HepG2 (cell line): ENCODE measurements around the gene GC. TPM values are rescaled to one million over a fixed set of nuclear protein-coding genes. Genes with fewer than 3 reads are reported as not detected.

ENCODE experiments used
- ATAC-seq: fragments of 200-7000 bp; cut with Tn5 transposase; 3 replicates; pipeline ENCODE4 v1.9.1; 2020; ENCODE audit warnings: mild to moderate bottlenecking, moderate library complexity
- BruUV-seq: library from RNA; stranded (reverse); fragments of 400-500 nt; replicated peaks from 2 replicates; lab custom pipeline; 2021; lab: Mats Ljungman, UMichigan
- CTCF ChIA-PET: fragments of 300-600 bp; formaldehyde crosslinking; extraction: SDS; loops from one replicate; lab custom pipeline; 2021; ENCODE audit warnings: low total read pairs, inconsistent platforms, low intra/inter-chr PET ratio; lab: Yijun Ruan, JAX
- POLR2A ChIA-PET: fragments of 350-600 bp; sonication (Branson Sonifier 250); formaldehyde crosslinking; loops from one replicate; lab custom pipeline; 2020; ENCODE audit warnings: antibody characterized with exemption, inconsistent platforms; lab: Yijun Ruan, JAX
- DNase-seq: peaks from one replicate; pipeline ENCODE4 v3.0.0-alpha.2; 2015; ENCODE audit warnings: low spot score
- FAIRE-seq: peaks from 3 replicates; lab custom pipeline; 2011; peaks lifted over from hg19 to GRCh38; lab: Jason Lieb, UNC
- H2AFZ ChIP-seq: one replicate; pipeline ENCODE4 v1.6.1; 2011; ENCODE audit warnings: low read length, inconsistent platforms
- H3K27ac ChIP-seq: fragments of 300-600 bp; 3 replicates; pipeline ENCODE4 v1.8.0; 2011; ENCODE audit warnings: mixed run types, mild to moderate bottlenecking, mixed read lengths, low read length, inconsistent platforms; ENCODE audit not compliant: insufficient read depth; ENCODE audit errors: extremely low read length
- H3K27me3 ChIP-seq, 2 experiments: fragments of 200-600 bp in 1 of 2; 2 replicates in 1 of 2; 3 replicates in 1 of 2; pipeline versions ENCODE4 v1.6.0 to v1.8.0; 2011; ENCODE audit warnings: low read length in 2 of 2, mild to moderate bottlenecking in 2 of 2, moderate library complexity in 2 of 2, inconsistent platforms in 1 of 2; ENCODE audit not compliant: insufficient read depth in 2 of 2, control insufficient read depth in 1 of 2
- H3K36me3 ChIP-seq, 2 experiments: fragments of 200-600 bp in 1 of 2; replicated peaks in 1 of 2; 2 replicates in 1 of 2; 3 replicates in 1 of 2; pipeline versions ENCODE4 v1.5.1 to v1.8.0; 2011; ENCODE audit warnings: low read length in 2 of 2, inconsistent platforms in 1 of 2; ENCODE audit not compliant: insufficient read depth in 2 of 2, control insufficient read depth in 1 of 2
- H3K4me1 ChIP-seq: 2 replicates; pipeline ENCODE4 v1.5.1; 2012; ENCODE audit warnings: low read length, inconsistent platforms; ENCODE audit not compliant: insufficient read depth
- H3K4me2 ChIP-seq: 2 replicates; pipeline ENCODE4 v1.6.0; 2011; ENCODE audit warnings: low read depth, low read length, inconsistent platforms
- H3K4me3 ChIP-seq, 3 experiments: fragments of 200-600 bp in 1 of 3; sonication (generic), shearing (Covaris generic) in 1 of 3; replicated peaks in 1 of 3; 2 replicates each; pipeline ENCODE4 v1.5.1; 2011 to 2016; ENCODE audit warnings: low read length in 3 of 3, inconsistent platforms in 2 of 3, low read depth in 2 of 3, mild to moderate bottlenecking in 2 of 3, control low read depth in 1 of 3, mixed read lengths in 1 of 3; ENCODE audit not compliant: insufficient read depth in 1 of 3
- H3K79me2 ChIP-seq: one replicate; pipeline ENCODE4 v1.6.1; 2011; ENCODE audit warnings: low read length, inconsistent platforms; ENCODE audit not compliant: insufficient read depth
- H3K9ac ChIP-seq: 2 replicates; pipeline ENCODE4 v1.6.0; 2011; ENCODE audit warnings: mild to moderate bottlenecking, low read depth, low read length, inconsistent platforms; ENCODE audit not compliant: insufficient read depth
- H3K9me3 ChIP-seq: 2 replicates; pipeline ENCODE4 v1.5.1; 2012; ENCODE audit warnings: mild to moderate bottlenecking, low read length
- H4K20me1 ChIP-seq: 2 replicates; pipeline ENCODE4 v1.6.0; 2011; ENCODE audit warnings: inconsistent platforms, mild to moderate bottlenecking, low read length, moderate library complexity; ENCODE audit not compliant: insufficient read depth
- CBX2 ChIP-seq, 2 experiments: fragments of 200-600 bp in 1 of 2; sonication (generic); formaldehyde crosslinking in 1 of 2; IDR thresholded peaks; 2 replicates each; pipeline versions ENCODE4 v1.7.0 to v1.8.1; 2018 to 2022; ENCODE audit warnings: low read depth in 2 of 2, low read length in 1 of 2, mild to moderate bottlenecking in 1 of 2, missing genetic modification reagents in 1 of 2
- CHD4 ChIP-seq: fragments of 200-600 bp; sonication (generic); IDR thresholded peaks from 2 replicates; pipeline ENCODE4 v1.7.0; 2017; ENCODE audit warnings: mild to moderate bottlenecking, low read length, borderline replicate concordance
- CREM ChIP-seq, 2 experiments: sonication (generic) in 1 of 2; formaldehyde crosslinking in 1 of 2; IDR thresholded peaks; 2 replicates each; pipeline versions ENCODE4 v1.4.0 to v1.6.1; 2016 to 2020; ENCODE audit warnings: antibody characterized with exemption in 1 of 2, mild to moderate bottlenecking in 1 of 2, missing genetic modification reagents in 1 of 2
- KDM5B ChIP-seq: sonication (generic); formaldehyde crosslinking; IDR thresholded peaks from 2 replicates; pipeline ENCODE4 v1.4.0; 2020; ENCODE audit warnings: missing genetic modification reagents, mild to moderate bottlenecking, borderline replicate concordance
- TEAD3 ChIP-seq: optimal IDR thresholded peaks from 2 replicates; pipeline ENCODE3; 2016; ENCODE audit warnings: borderline replicate concordance
- ZNF841 ChIP-seq: sonication (generic); formaldehyde crosslinking; IDR thresholded peaks from 2 replicates; pipeline ENCODE4 v1.8.1; 2023; ENCODE audit warnings: missing genetic modification reagents, borderline replicate concordance
- WGBS: methylation state at CpG from one replicate; pipeline ENCODE4 v1.1.6; 2017; ENCODE audit warnings: low lambda C conversion rate; 5-methylcytosine and 5-hydroxymethylcytosine counted together
- in situ Hi-C: cut with HindIII; loops from 2 replicates; pipeline ENCODE4 v1.10.0; 2017; ENCODE audit warnings: low pct_unique_long_range_greater_than_20kb; ENCODE audit not compliant: extremely low pct_ligation_motif_present
- intact Hi-C: fragments of 100-400 bp; cut with micrococcal nuclease; formaldehyde crosslinking; loops from one replicate; pipeline ENCODE4 v1.10.0; 2022; ENCODE audit not compliant: unreplicated experiment
- polyA plus RNA-seq, 8 experiments: library from polyadenylated mRNA; depleted of rRNA in 3 of 8; stranded (reverse) in 7 of 8; unstranded in 1 of 8; fragments of >200 nt; fragmentation: Illumina TruSeq in 4 of 8; extraction: Trizol in 4 of 8; gene quantifications; 2 replicates each; pipeline versions ENCODE4 v1.2.1 to v1.2.3, GENCODE V29; 2011 to 2016; ENCODE audit warnings: low read depth in 4 of 8, missing spikeins in 1 of 8, mixed read lengths in 1 of 8; ENCODE audit not compliant: insufficient read depth in 1 of 8
- total RNA-seq, 5 experiments: library from RNA; depleted of rRNA; stranded (reverse); fragments of >200 nt; fragmentation: Illumina TruSeq; extraction: Trizol; gene quantifications; 2 replicates each; pipeline ENCODE4 v1.2.3, GENCODE V29; 2016; ENCODE audit warnings: low read depth in 1 of 5
- TF ChIP-seq, protein P1 (sequence below): sonication (generic); formaldehyde crosslinking; IDR thresholded peaks from 2 replicates; pipeline ENCODE4 v1.4.0; 2020; ENCODE audit warnings: missing genetic modification reagents
- TF ChIP-seq, protein P2 (sequence below): sonication (generic); formaldehyde crosslinking; IDR thresholded peaks from 2 replicates; pipeline ENCODE4 v1.5.0; 2020; ENCODE audit warnings: missing genetic modification reagents
- TF ChIP-seq, protein P3 (sequence below): sonication (generic); formaldehyde crosslinking; IDR thresholded peaks from 2 replicates; pipeline ENCODE4 v1.8.0; 2022; ENCODE audit warnings: missing genetic modification reagents, mild to moderate bottlenecking, moderate library complexity, borderline replicate concordance

The GC gene
- total and polyA plus RNA-seq, 2 of the 13 experiments (the other 11 are each of a cell fraction or from before 2014, with no cell fraction given) = 0.18 to 0.35 TPM

DNA sequence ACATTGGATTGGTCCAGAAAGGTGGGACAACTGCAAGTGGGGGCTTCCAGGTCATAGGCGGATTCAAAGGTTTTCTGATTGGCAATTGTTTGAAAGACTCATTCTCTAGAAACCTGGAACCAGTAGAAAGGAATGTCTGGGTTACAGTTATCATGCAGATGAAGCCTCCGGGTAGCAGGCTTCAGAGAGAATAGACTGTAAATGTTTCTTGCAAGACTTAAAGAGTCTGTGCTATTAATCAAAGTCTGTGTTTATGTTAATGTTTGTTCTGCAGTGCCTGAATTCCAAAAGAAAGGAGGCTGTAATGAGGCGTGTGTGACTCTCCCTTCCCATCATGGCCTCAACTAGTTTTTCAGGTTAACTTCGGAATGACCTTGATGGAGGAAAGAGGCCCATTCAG, 43.9 kb upstream of the GC start:
- DNase-seq (no peak), FAIRE-seq (no peak), ATAC-seq (no peak)
- Histone ChIP-seq H3K4me3 (no peak overlapping the region), H3K27me3 (no peaks in the 10 kb centered on the region; a peak in 1 of 5 replicates), H3K79me2 (no peaks in the 10 kb centered on the region), H3K4me2 (no peak overlapping the region), H3K27ac (no peak overlapping the region), H3K9ac (no peak overlapping the region), H4K20me1 (no peaks in the 10 kb centered on the region), H3K36me3 (no peaks in the 10 kb centered on the region), H3K4me1 (no peaks in the 10 kb centered on the region), H3K9me3 (peaks cover 47% of the 10 kb centered on the region), H2AFZ (no peak overlapping the region)
- BruUV-seq = no TSS peak
- TF ChIP-seq TEAD3 (CRISPR knock-in tag) (no peak), CHD4 (no peak), ZNF841 (CRISPR knock-in tag) (no peak), CBX2 (IDR thresholded peaks at IDR 0.05; ENCODE audit: low read depth, low read length) (no peak), CBX2 (CRISPR knock-in tag; IDR thresholded peaks at IDR 0.05; ENCODE audit: low read depth) (no peak), KDM5B (CRISPR knock-in tag) (no peak), CREM (IDR thresholded peaks at IDR 0.05) (no peak), CREM (CRISPR knock-in tag; IDR thresholded peaks at IDR 0.05) (no peak)
- TF ChIP-seq, protein P1, sequence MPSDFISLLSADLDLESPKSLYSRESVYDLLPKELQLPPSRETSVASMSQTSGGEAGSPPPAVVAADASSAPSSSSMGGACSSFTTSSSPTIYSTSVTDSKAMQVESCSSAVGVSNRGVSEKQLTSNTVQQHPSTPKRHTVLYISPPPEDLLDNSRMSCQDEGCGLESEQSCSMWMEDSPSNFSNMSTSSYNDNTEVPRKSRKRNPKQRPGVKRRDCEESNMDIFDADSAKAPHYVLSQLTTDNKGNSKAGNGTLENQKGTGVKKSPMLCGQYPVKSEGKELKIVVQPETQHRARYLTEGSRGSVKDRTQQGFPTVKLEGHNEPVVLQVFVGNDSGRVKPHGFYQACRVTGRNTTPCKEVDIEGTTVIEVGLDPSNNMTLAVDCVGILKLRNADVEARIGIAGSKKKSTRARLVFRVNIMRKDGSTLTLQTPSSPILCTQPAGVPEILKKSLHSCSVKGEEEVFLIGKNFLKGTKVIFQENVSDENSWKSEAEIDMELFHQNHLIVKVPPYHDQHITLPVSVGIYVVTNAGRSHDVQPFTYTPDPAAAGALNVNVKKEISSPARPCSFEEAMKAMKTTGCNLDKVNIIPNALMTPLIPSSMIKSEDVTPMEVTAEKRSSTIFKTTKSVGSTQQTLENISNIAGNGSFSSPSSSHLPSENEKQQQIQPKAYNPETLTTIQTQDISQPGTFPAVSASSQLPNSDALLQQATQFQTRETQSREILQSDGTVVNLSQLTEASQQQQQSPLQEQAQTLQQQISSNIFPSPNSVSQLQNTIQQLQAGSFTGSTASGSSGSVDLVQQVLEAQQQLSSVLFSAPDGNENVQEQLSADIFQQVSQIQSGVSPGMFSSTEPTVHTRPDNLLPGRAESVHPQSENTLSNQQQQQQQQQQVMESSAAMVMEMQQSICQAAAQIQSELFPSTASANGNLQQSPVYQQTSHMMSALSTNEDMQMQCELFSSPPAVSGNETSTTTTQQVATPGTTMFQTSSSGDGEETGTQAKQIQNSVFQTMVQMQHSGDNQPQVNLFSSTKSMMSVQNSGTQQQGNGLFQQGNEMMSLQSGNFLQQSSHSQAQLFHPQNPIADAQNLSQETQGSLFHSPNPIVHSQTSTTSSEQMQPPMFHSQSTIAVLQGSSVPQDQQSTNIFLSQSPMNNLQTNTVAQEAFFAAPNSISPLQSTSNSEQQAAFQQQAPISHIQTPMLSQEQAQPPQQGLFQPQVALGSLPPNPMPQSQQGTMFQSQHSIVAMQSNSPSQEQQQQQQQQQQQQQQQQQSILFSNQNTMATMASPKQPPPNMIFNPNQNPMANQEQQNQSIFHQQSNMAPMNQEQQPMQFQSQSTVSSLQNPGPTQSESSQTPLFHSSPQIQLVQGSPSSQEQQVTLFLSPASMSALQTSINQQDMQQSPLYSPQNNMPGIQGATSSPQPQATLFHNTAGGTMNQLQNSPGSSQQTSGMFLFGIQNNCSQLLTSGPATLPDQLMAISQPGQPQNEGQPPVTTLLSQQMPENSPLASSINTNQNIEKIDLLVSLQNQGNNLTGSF (CRISPR knock-in tag) = no peak
- TF ChIP-seq, protein P2, sequence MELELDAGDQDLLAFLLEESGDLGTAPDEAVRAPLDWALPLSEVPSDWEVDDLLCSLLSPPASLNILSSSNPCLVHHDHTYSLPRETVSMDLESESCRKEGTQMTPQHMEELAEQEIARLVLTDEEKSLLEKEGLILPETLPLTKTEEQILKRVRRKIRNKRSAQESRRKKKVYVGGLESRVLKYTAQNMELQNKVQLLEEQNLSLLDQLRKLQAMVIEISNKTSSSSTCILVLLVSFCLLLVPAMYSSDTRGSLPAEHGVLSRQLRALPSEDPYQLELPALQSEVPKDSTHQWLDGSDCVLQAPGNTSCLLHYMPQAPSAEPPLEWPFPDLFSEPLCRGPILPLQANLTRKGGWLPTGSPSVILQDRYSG (CRISPR knock-in tag) = no peak
- TF ChIP-seq, protein P3, sequence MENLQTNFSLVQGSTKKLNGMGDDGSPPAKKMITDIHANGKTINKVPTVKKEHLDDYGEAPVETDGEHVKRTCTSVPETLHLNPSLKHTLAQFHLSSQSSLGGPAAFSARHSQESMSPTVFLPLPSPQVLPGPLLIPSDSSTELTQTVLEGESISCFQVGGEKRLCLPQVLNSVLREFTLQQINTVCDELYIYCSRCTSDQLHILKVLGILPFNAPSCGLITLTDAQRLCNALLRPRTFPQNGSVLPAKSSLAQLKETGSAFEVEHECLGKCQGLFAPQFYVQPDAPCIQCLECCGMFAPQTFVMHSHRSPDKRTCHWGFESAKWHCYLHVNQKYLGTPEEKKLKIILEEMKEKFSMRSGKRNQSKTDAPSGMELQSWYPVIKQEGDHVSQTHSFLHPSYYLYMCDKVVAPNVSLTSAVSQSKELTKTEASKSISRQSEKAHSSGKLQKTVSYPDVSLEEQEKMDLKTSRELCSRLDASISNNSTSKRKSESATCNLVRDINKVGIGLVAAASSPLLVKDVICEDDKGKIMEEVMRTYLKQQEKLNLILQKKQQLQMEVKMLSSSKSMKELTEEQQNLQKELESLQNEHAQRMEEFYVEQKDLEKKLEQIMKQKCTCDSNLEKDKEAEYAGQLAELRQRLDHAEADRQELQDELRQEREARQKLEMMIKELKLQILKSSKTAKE (CRISPR knock-in tag) = no peak
- ChIA-PET CTCF (no interaction called here), POLR2A (no interaction called here)
- intact Hi-C loops = no loop called here
- in situ Hi-C loops = no loop called here
- 9% methylated on average over 4 of the region's 4 CpGs for WGBS
